DND-41 (cell line): Measurements from ENCODE around the gene MIDN.

ENCODE experiments used
- EZH2 ChIP-seq: IDR thresholded peaks from 3 replicates; pipeline ENCODE4 v1.6.1; 2012; ENCODE audit warnings: borderline replicate concordance, low read depth, mild to moderate bottlenecking, moderate library complexity, low read length, inconsistent platforms; ENCODE audit not compliant: severe bottlenecking
- TF ChIP-seq, protein P1 (sequence below): IDR thresholded peaks from 2 replicates; pipeline ENCODE4 v1.5.1; 2012; ENCODE audit warnings: borderline replicate concordance, low read length, moderate library complexity, mild to moderate bottlenecking; ENCODE audit not compliant: poor library complexity, severe bottlenecking; ENCODE audit errors: extremely low read depth

DNA sequence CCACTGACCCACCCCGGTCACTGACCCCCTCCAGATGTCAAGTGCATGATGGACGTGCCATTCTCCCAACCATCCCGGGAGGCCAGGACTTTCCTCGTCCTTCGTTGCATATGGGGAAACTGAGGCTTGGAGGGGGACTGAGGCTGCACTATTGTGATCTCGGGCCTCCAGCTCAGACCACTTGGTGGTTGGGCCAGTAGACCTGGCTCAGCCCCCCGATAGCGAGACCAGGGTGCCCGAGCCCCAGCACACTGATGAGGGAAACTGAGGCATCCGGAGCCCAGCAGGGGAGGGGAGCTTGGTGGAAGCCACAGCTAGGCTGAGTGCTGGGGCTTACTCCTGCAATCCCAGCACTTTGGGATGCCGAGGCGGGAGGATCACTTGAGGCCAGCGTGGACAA lies 47.7 kb downstream of the MIDN start:
- TF ChIP-seq, protein P1, sequence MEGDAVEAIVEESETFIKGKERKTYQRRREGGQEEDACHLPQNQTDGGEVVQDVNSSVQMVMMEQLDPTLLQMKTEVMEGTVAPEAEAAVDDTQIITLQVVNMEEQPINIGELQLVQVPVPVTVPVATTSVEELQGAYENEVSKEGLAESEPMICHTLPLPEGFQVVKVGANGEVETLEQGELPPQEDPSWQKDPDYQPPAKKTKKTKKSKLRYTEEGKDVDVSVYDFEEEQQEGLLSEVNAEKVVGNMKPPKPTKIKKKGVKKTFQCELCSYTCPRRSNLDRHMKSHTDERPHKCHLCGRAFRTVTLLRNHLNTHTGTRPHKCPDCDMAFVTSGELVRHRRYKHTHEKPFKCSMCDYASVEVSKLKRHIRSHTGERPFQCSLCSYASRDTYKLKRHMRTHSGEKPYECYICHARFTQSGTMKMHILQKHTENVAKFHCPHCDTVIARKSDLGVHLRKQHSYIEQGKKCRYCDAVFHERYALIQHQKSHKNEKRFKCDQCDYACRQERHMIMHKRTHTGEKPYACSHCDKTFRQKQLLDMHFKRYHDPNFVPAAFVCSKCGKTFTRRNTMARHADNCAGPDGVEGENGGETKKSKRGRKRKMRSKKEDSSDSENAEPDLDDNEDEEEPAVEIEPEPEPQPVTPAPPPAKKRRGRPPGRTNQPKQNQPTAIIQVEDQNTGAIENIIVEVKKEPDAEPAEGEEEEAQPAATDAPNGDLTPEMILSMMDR, result no peak
- TF ChIP-seq EZH2, result no peak
